Endothelial cell of umbilical vein (primary cell): ENCODE measurements around the gene FRMD7. TPM values are rescaled to one million over a fixed set of nuclear protein-coding genes. Genes with fewer than 3 reads are reported as not detected.
"Not testable (repeated sequence)": the region's sequence is repeated elsewhere in the genome, so short reads cannot be mapped to it uniquely, and the experiment has no call there.

Experiments used
- BruUV-seq: library from RNA; stranded (reverse); fragments of 400-500 nt; replicated peaks from 2 replicates; lab custom pipeline; 2021; lab: Mats Ljungman, UMichigan
- CTCF ChIA-PET: fragments of 300-600, 350-600 bp; sonication (Branson Sonifier 250); formaldehyde crosslinking; loops from one replicate; lab custom pipeline; 2021; ENCODE audit warnings: antibody characterized with exemption, inconsistent platforms; lab: Charles Lee
- POLR2A ChIA-PET: fragments of 300-600, 350-600 bp; sonication (Branson Sonifier 250); formaldehyde crosslinking; loops from one replicate; lab custom pipeline; 2021; ENCODE audit warnings: antibody characterized with exemption, inconsistent platforms; lab: Charles Lee
- DNase-seq: peaks from one replicate; pipeline ENCODE4 v3.0.0-alpha.2; 2011; ENCODE audit warnings: low read depth, low spot score
- FAIRE-seq: peaks from 2 replicates; lab custom pipeline; 2011; peaks lifted over from hg19 to GRCh38; lab: Jason Lieb, UNC
- H2AFZ ChIP-seq: 2 replicates; pipeline ENCODE4 v1.6.0; 2012; ENCODE audit warnings: low read depth, low read length, control low read depth, inconsistent platforms
- H3K27ac ChIP-seq: 2 replicates; pipeline ENCODE4 v1.5.1; 2011; ENCODE audit warnings: low read depth, mild to moderate bottlenecking, control low read depth, low read length, moderate library complexity; ENCODE audit not compliant: insufficient read depth
- H3K27me3 ChIP-seq, 2 experiments: 2 replicates each; pipeline versions ENCODE4 v1.6.0 to v1.6.1; 2011; ENCODE audit warnings: low read length in 2 of 2, mixed read lengths in 1 of 2; ENCODE audit not compliant: control insufficient read depth in 2 of 2, insufficient read depth in 2 of 2
- H3K36me3 ChIP-seq, 2 experiments: 2 replicates in 1 of 2; 3 replicates in 1 of 2; pipeline ENCODE4 v1.5.1; 2011; ENCODE audit warnings: low read length in 2 of 2, mild to moderate bottlenecking in 1 of 2, moderate library complexity in 1 of 2; ENCODE audit not compliant: control insufficient read depth in 2 of 2, insufficient read depth in 2 of 2; ENCODE audit errors: extremely low read depth in 1 of 2
- H3K4me1 ChIP-seq: 3 replicates; pipeline ENCODE4 v1.5.1; 2011; ENCODE audit warnings: mild to moderate bottlenecking, low read length; ENCODE audit not compliant: control insufficient read depth, insufficient read depth; ENCODE audit errors: extremely low read depth
- H3K4me2 ChIP-seq: 2 replicates; pipeline ENCODE4 v1.6.1; 2011; ENCODE audit warnings: low read length, control low read depth, mixed read lengths; ENCODE audit not compliant: insufficient read depth
- H3K4me3 ChIP-seq, 3 experiments: fragments of 200-600 bp in 1 of 3; sonication (generic), shearing (Covaris generic) in 1 of 3; replicated peaks in 1 of 3; 2 replicates each; pipeline ENCODE4 v1.5.1; 2011 to 2016; ENCODE audit warnings: control low read depth in 3 of 3, low read length in 3 of 3, mild to moderate bottlenecking in 2 of 3, inconsistent platforms in 1 of 3, low read depth in 1 of 3, moderate library complexity in 1 of 3; ENCODE audit not compliant: insufficient read depth in 1 of 3
- H3K79me2 ChIP-seq: 2 replicates; pipeline ENCODE4 v1.6.0; 2012; ENCODE audit warnings: low read length, inconsistent platforms; ENCODE audit not compliant: control insufficient read depth, insufficient read depth
- H3K9ac ChIP-seq: replicated peaks from 2 replicates; pipeline ENCODE3; 2011; ENCODE audit warnings: low read length, control low read depth; ENCODE audit not compliant: insufficient read depth; ENCODE audit errors: extremely low read depth
- H3K9me1 ChIP-seq: replicated peaks from 3 replicates; pipeline ENCODE4 v1.6.0; 2011; ENCODE audit warnings: mild to moderate bottlenecking, low read length; ENCODE audit not compliant: control insufficient read depth, insufficient read depth; ENCODE audit errors: extremely low read depth
- H3K9me3 ChIP-seq: replicated peaks from 2 replicates; pipeline ENCODE4 v1.5.1; 2012; ENCODE audit warnings: low read length, inconsistent platforms; ENCODE audit not compliant: control insufficient read depth, insufficient read depth
- H4K20me1 ChIP-seq: replicated peaks from 2 replicates; pipeline ENCODE3; 2011; ENCODE audit warnings: mild to moderate bottlenecking, low read length; ENCODE audit not compliant: control insufficient read depth, insufficient read depth; ENCODE audit errors: extremely low read depth
- EZH2 ChIP-seq: IDR thresholded peaks from 2 replicates; pipeline ENCODE4 v1.6.1; 2012; ENCODE audit warnings: borderline replicate concordance, low read depth, mild to moderate bottlenecking, moderate library complexity, low read length, inconsistent platforms; ENCODE audit not compliant: severe bottlenecking
- FOS ChIP-seq: IDR thresholded peaks from 2 replicates; pipeline ENCODE4 v1.6.1; 2011; ENCODE audit warnings: mild to moderate bottlenecking, low read length, moderate library complexity, borderline replicate concordance; ENCODE audit not compliant: insufficient read depth
- JUN ChIP-seq: IDR thresholded peaks from 2 replicates; pipeline ENCODE4 v1.6.1; 2011; ENCODE audit warnings: borderline replicate concordance, low read depth; ENCODE audit not compliant: insufficient read length, insufficient read depth
- MAX ChIP-seq: IDR thresholded peaks from 2 replicates; pipeline ENCODE4 v1.6.1; 2011; ENCODE audit not compliant: insufficient read depth, insufficient read length
- MYC ChIP-seq: IDR thresholded peaks from one replicate; pipeline ENCODE4 v1.6.1; 2011; ENCODE audit warnings: mild to moderate bottlenecking, low read depth, low read length
- POLR2A ChIP-seq: IDR thresholded peaks from 2 replicates; pipeline ENCODE4 v1.6.1; 2012; ENCODE audit warnings: low read depth, mild to moderate bottlenecking, control low read depth, low read length
- POLR2AphosphoS5 ChIP-seq: IDR thresholded peaks from 2 replicates; pipeline ENCODE4 v1.6.1; 2012; ENCODE audit warnings: low read depth, mild to moderate bottlenecking, control low read depth, low read length, moderate library complexity; ENCODE audit not compliant: insufficient read depth
- dilution Hi-C: fragments of 300-500 bp; cut with MboI; formaldehyde crosslinking; loops from one replicate; pipeline ENCODE4 v1.15.0; 2019; ENCODE audit warnings: low sequenced_read_pairs; ENCODE audit not compliant: extremely low pct_ligation_motif_present
- intact Hi-C: fragments of 100-400 bp; cut with micrococcal nuclease; formaldehyde crosslinking; loops from one replicate; pipeline ENCODE4 v1.10.0; 2022
- polyA plus RNA-seq, 4 experiments: library from polyadenylated mRNA; depleted of rRNA in 3 of 4; stranded (reverse) in 3 of 4; unstranded in 1 of 4; fragments of >200 nt; gene quantifications; 2 replicates each; pipeline versions ENCODE4 v1.2.1 to v1.2.3, GENCODE V29; 2011 to 2012; ENCODE audit warnings: missing spikeins in 1 of 4
- total RNA-seq: library from RNA; stranded (reverse); gene quantifications from 2 replicates; pipeline ENCODE4 v1.2.3, GENCODE V29; 2021

The FRMD7 gene
- total and polyA plus RNA-seq, 2 donors (not counting 3 experiments of a cell fraction or from before 2014, with no cell fraction given): not detected

GRCh38 chrX:132165005-132165404, 37.2 kb upstream of the FRMD7 start:
- Histone ChIP-seq H3K27me3 (peaks cover 0 to 2% of the 10 kb centered on the region in 2 experiments), H3K36me3 (no peaks in the 10 kb centered on the region), H3K9me3 (no peaks in the 10 kb centered on the region), H3K27ac (no peak overlapping the region), H3K9me1 (no peaks in the 10 kb centered on the region), H3K4me3 (no peak overlapping the region), H3K9ac (no peak overlapping the region), H4K20me1 (no peaks in the 10 kb centered on the region), H2AFZ (no peak overlapping the region), H3K4me2 (no peak overlapping the region), H3K4me1 (no peaks in the 10 kb centered on the region), H3K79me2 (no peaks in the 10 kb centered on the region)
- ChIA-PET POLR2A (no interaction called here), CTCF (no interaction called here)
- TF ChIP-seq POLR2A (no peak), JUN (no peak), MAX (no peak), FOS (no peak), EZH2 (no peak), POLR2AphosphoS5 (no peak), MYC (no peak)
- FAIRE-seq: no peak
- BruUV-seq: no TSS peak
- DNase-seq: no peak
- dilution Hi-C loops (no loop called here), intact Hi-C loops (no loop called here)

- intact Hi-C loops, H3K36me3 ChIP-seq, H3K4me3 ChIP-seq, H2AFZ ChIP-seq, H4K20me1 ChIP-seq, H3K27me3 ChIP-seq, FAIRE-seq, H3K9me1 ChIP-seq, H3K9me3 ChIP-seq, BruUV-seq, POLR2A ChIA-PET, dilution Hi-C loops, H3K79me2 ChIP-seq, DNase-seq, H3K9ac ChIP-seq, CTCF ChIA-PET, H3K4me2 ChIP-seq, H3K4me1 ChIP-seq, H3K27ac ChIP-seq: not testable (repeated sequence)
Measured at GRCh38 chrX:132163094-132163493, 35.3 kb upstream of the FRMD7 start.
